ENCODE data around the gene IL1RAPL1.

IL1RAPL1 gene

GRCh38 chrX:29090811-29091210 is 503.6 kb downstream of the IL1RAPL1 start:
- Histone ChIP-seq H3F3A (ENCODE audit: insufficient read depth) (no peaks in the 10 kb centered on the region), H3K4me2 (ENCODE audit: low read depth, low read length, poor library complexity, severe bottlenecking) (no peak overlapping the region), H2AFZ (ENCODE audit: low read depth, low read length, severe bottlenecking) (no peak overlapping the region), H3K36me3 (ENCODE audit: low read length) (no peaks in the 10 kb centered on the region), H3K27ac (ENCODE audit: low read depth, low read length) (no peak overlapping the region), H3K9ac (ENCODE audit: low read length) (no peak overlapping the region), H3K9me2 (replicated peaks; ENCODE audit: insufficient read depth, low read length) (no peaks in the 10 kb centered on the region), H3K79me2 (ENCODE audit: insufficient read depth, low read length) (no peaks in the 10 kb centered on the region), H4K20me1 (ENCODE audit: low read depth, low read length) (no peaks in the 10 kb centered on the region), H3K27me3 (ENCODE audit: low read length) (no peaks in the 10 kb centered on the region), H3K4me3 (ENCODE audit: insufficient read depth, low read length, poor library complexity, severe bottlenecking) (no peak overlapping the region), H3K9me3 (ENCODE audit: insufficient read depth, low read length) (no peaks in the 10 kb centered on the region)
- TF ChIP-seq CTCF (IDR thresholded peaks at IDR 0.05; ENCODE audit: insufficient read depth, low read length, poor library complexity, severe bottlenecking) (no peak), EZH2phosphoT487 (conservative IDR thresholded peaks at IDR 0.05; ENCODE audit: low read length) (no peak)

- H3F3A ChIP-seq (ENCODE audit: insufficient read depth) = no peaks in the 10 kb centered on the region
- no peaks in the 10 kb centered on the region for H3K9me2 ChIP-seq (replicated peaks; ENCODE audit: insufficient read depth, low read length)
- no peak overlapping the region for H3K27ac ChIP-seq (ENCODE audit: low read depth, low read length)
- no peak overlapping the region for H3K9ac ChIP-seq (ENCODE audit: low read length)
- no peak overlapping the region for H3K4me2 ChIP-seq (ENCODE audit: low read depth, low read length, poor library complexity, severe bottlenecking)
- no peaks in the 10 kb centered on the region for H3K9me3 ChIP-seq (ENCODE audit: insufficient read depth, low read length)
- H3K36me3 ChIP-seq (ENCODE audit: low read length) = no peaks in the 10 kb centered on the region
- no peaks in the 10 kb centered on the region for H3K79me2 ChIP-seq (ENCODE audit: insufficient read depth, low read length)
- no peaks in the 10 kb centered on the region for H3K27me3 ChIP-seq (ENCODE audit: low read length)
- TF ChIP-seq EZH2phosphoT487 (conservative IDR thresholded peaks at IDR 0.05; ENCODE audit: low read length) (no peak), CTCF (IDR thresholded peaks at IDR 0.05; ENCODE audit: insufficient read depth, low read length, poor library complexity, severe bottlenecking) (no peak)
- no peak overlapping the region for H3K4me3 ChIP-seq (ENCODE audit: insufficient read depth, low read length, poor library complexity, severe bottlenecking)
- H2AFZ ChIP-seq (ENCODE audit: low read depth, low read length, severe bottlenecking) = no peak overlapping the region
- no peaks in the 10 kb centered on the region for H4K20me1 ChIP-seq (ENCODE audit: low read depth, low read length)
Measured at GRCh38 chrX:29107231-29107630, 520.0 kb downstream of the IL1RAPL1 start.

GRCh38 chrX:29110041-29110440 is 522.8 kb downstream of the IL1RAPL1 start:
- Histone ChIP-seq H3K27me3 (ENCODE audit: low read length) (no peaks in the 10 kb centered on the region), H4K20me1 (ENCODE audit: low read depth, low read length) (no peaks in the 10 kb centered on the region), H2AFZ (ENCODE audit: low read depth, low read length, severe bottlenecking) (no peak overlapping the region), H3K79me2 (ENCODE audit: insufficient read depth, low read length) (no peaks in the 10 kb centered on the region), H3K4me3 (ENCODE audit: insufficient read depth, low read length, poor library complexity, severe bottlenecking) (no peak overlapping the region), H3F3A (ENCODE audit: insufficient read depth) (no peaks in the 10 kb centered on the region), H3K9me2 (replicated peaks; ENCODE audit: insufficient read depth, low read length) (no peaks in the 10 kb centered on the region), H3K4me2 (ENCODE audit: low read depth, low read length, poor library complexity, severe bottlenecking) (no peak overlapping the region), H3K9me3 (ENCODE audit: insufficient read depth, low read length) (no peaks in the 10 kb centered on the region), H3K27ac (ENCODE audit: low read depth, low read length) (no peak overlapping the region), H3K36me3 (ENCODE audit: low read length) (no peaks in the 10 kb centered on the region), H3K9ac (ENCODE audit: low read length) (no peak overlapping the region)
- no peak for TF ChIP-seq EZH2phosphoT487 (conservative IDR thresholded peaks at IDR 0.05; ENCODE audit: low read length)
- no peak for TF ChIP-seq CTCF (IDR thresholded peaks at IDR 0.05; ENCODE audit: insufficient read depth, low read length, poor library complexity, severe bottlenecking)
